Muscle of arm (tissue), 12 donors: ENCODE results near the gene TDRD12. TPM values are rescaled to one million over a fixed set of nuclear protein-coding genes. Genes with fewer than 3 reads are reported as not detected.
"Not testable (repeated sequence)": the region's sequence is repeated elsewhere in the genome, so short reads cannot be mapped to it uniquely, and the experiment has no call there.

Experiments used
- DNase-seq: peaks from one replicate; pipeline ENCODE4 v3.0.0-alpha.2; 2013
- polyA plus RNA-seq, 12 donors: library from polyadenylated mRNA; unstranded; fragments of 120-200 nt; gene quantifications; one replicate each; pipeline ENCODE4 v1.2.1, GENCODE V29; 2013; ENCODE audit not compliant: insufficient read length in 12 of 12

TDRD12 gene
- polyA plus RNA-seq, 12 donors, result 0.09 to 2.3 (median 0.44) TPM; not detected in 2

DNA sequence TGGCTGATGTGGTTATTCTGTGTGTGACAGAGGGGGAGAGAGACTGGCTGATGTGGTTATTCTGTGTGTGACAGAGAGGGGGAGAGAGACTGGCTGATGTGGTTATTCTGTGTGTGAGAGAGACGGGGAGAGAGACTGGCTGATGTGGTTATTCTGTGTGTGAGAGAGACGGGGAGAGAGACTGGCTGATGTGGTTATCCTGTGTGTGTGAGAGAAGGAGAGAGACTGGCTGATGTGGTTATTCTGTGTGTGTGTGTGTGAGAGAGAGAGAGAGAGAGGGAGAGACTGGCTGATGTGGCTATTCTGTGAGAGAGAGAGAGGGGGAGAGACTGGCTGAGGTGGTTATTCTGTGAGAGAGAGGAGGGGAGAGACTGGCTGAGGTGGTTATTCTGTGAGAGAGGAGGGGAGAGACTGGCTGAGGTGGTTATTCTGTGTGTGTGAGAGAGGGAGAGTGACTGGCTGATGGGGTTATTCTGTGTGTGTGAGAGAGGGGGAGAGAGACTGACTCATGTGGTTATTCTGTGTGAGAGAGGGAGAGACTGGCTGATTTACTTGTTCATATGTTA is 27.1 kb downstream of the TDRD12 start:
- not testable (repeated sequence) for DNase-seq

DNA sequence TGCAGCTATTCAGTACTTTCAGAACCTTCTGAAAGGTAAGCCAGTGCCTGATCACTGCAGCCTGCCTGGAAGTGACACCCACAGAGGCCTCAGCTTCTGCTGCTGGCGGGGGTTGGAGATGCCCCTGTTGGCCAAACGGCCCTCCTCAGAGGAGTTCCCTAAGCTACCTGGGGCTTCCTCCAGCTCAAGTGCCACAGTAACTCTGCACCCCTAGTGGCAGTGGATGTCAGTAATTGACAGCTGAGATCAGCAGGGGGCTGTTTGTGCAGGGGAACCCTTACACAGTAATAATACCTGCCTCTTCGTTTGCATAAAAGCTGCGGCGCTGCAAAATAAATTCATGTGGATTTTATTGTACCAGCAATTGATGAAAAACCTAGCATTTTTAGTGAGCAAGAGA is 28.9 kb downstream of the TDRD12 start:
- no peak for DNase-seq

DNA sequence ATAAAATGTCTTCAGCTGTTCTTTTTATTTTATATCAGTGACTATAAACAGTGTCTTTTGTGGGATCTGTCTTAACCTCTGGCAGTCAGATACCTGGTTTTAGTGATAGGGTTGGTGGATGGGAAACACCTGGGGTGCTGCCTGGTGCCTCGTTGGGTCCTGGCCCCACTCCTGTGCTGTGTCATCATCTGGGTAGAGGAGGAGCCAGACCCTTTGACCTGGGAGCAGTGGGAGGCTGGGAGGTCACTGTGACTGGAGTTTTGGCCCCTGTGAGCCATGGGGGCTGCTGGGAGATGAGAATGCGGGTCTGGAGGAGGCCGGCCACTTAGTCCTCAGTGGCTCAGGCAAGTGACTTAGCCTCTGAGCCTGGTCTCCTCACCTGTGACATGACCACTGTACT is 29.4 kb downstream of the TDRD12 start:
- DNase-seq, result no peak

DNA sequence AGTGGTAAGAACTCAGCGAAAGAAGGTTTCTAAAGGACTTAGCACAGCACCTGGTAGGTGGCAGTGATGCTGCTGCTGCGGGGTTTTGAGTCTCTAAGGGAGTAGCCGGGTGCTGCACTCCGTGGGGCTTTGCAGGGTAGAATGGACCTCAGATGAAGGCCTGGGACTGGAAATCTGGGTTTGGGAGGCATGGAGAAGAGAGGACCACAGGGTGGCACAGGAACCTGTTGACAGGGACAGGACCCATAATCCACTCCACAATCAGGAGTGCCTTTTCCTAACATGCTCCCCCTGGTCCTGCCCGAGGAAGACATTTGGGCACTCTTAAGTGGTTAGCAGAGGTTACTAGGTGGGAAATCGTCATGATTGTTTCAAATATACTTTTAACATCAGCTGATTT is 29.8 kb downstream of the TDRD12 start:
- no peak for DNase-seq

DNA sequence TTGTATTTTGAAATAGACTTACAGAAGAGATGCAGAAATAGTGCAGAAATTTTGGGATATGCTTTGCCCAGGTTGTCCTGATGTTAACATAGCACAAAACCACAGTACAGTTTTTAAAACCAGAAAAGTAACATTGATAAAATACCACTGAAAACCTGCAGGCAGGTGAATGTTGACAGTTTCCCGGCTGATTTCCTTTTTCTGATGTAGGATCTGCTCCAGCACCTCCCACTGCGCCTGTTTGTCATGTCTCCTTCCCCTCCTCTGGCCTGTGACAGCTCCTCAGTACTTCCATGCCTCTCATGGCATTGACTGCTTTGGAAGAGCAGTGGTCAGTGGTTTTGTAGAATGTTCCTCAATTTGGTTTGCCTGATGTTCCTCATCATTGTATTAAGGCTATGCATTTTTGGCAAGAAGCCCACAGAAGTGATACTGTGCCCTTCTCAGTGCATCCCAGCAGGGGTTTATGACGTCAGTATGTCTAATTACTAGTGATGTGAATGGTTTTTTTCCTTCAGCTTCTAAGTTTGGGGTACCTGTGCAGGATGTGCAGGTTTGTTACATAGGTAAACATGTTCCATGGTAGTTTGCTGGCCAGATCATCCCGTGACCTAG is 31.0 kb downstream of the TDRD12 start:
- DNase-seq, result no peak

DNA sequence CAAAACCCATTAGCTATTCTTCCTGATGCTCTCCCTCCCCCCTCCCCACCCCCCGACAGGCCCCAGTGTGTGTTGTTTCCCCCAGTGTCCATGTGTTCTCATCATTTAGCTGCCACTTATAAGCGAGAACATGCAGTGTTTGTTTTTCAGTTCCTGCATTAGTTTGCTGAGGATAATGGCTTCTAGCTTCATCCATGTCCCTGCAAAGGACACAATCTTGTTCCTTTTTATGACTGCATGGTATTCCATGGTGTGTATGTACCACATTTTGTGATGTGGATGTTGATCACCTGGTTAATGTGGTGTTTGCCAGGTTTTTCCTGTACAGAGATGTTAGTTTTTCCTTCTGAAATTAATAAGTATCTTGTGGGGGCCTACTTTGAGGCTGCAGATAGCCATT is 31.5 kb downstream of the TDRD12 start:
- DNase-seq, result no peak

DNA sequence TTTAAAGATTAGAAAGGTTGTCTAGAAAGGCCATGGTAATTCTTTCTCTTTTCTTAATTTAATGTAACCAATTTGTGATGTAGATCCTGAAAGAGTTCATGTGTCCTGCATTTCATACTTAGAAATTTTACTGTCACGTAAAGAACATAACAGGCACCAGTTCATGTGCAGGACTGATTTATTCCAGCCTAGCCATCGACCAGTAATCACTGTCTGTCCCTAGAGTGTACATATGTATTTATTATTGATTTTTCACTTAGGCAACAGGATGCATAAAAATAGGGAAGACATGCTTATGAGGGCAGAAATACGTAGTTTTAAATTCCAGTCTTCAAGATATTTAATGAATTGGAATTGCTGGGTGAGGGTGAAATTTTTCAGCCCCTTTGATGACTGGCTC is 37.6 kb downstream of the TDRD12 start:
- no peak for DNase-seq

DNA sequence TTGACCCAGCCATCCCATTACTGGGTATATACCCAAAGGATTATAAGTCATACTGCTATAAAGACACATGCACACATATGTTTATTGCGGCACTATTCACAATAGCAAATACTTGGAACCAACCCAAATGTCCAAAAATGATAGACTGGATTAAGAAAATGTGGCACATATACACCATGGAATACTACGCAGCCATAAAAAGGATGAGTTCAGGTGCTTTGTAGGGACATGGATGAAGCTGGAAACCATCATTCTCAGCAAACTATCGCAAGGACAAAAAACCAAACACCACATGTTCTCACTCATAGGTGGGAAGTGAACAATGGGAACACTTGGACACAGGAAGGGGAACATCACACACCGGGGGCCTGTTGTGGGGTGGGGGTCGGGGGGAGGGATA is 45.8 kb downstream of the TDRD12 start:
- not testable (repeated sequence) for DNase-seq

DNA sequence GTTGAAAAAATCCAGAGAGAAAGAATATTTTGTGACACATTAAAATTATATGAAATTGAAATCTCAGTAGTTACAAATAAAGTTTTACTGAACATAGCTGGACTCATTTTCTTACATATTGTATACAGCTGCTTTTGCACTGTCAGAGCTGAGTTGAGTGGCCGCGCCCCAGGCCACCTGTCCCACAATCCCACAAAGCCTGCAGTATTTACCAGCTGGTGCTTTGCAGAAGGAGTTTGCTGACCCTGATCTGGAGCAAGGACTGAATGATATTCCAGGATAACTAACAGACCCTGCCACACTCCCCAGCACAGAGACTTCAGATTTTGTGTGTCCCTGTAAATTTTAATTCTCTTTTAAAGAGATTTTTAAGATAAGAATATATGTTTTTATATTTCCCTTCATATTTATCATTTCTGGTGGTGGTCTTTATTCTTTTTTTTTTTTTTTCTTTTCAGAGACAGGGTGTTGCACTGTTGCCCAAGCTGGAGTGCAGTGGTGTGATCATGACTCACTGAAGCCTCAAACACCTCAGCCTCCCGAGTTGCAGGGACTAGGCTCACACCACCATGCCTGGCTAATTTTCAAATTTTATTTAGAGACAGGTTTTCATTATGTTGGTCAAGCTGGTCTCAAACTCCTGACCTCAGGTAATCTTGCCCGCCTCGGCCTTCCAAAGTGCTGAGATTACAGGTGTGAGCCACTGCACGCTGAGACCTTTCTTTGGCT is 48.5 kb downstream of the TDRD12 start:
- DNase-seq, result no peak

DNA sequence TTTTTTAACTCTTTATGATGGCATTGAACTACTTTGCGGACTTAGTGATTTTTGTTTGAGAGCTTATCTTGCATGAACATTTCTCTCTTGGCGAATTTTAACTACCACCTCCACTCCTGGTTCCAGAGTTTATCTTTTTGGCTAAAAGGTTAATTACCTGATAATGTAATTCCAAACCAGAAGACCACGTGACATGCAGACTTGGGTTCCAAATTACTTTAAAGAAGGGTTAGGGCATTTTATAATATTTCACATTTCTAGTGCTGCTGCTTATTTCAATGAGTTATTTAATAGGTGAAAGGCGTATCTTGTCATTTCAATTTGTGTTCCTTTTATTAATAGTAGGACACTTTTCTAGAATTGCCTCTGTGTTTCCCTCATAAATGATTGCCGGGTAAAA is 52.0 kb downstream of the TDRD12 start:
- no peak for DNase-seq

DNA sequence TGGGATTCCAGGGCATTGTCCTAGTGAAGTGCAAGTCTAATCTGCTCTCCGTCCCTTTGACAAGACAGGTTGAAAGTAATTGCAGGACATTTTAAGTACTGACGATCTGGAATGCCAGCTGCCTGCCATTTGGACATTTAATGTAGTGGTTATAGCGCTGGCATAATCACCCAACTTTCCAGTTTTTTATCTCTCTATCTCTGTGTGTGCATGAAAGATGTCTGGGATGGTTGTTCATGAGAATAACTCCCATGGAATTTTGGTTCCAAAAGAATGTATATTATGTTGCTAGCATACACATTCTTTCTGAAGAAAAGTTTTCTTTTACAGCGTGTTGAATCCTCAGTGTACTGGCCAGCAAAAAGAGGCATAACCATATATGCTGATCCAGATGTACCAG is 53.6 kb downstream of the TDRD12 start:
- DNase-seq, result no peak

DNA sequence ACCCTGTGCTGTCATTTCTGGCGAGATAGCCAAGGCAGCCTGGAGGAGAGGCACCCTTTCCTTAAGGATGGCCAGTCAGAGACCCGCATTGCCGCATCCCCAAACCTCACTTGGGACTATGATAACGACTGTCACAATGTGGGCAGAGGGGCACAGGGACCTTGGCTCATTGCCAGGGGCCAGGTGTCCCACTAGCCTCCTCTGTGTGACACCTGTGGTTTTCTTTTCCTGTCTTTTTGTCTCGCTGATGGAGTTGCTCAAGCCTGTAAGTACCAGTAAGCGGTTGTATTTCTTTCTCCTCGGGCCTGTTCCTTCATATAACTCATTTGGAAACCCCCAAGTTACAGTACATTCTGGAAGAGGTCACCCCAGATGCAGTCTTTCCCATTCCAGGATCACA is 59.5 kb downstream of the TDRD12 start:
- DNase-seq, result no peak

DNA sequence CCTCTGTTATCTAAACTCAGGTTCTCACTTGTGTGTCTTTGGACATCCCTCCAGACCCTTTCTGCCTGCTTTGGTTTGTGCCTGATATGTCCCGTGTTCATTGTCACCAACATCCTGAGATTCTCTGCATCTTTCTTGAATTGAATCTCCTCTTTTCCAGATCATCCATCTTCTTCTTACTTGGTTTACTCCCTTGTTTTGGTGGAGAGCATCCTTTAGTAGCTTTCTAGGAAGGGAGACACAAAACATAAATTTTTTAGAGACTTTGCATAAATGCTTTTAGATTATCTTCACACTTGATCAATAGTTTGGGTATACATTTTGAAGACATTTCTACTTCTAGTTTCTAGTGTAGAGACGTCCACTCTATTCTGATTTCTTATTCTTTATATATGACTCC is 61.7 kb downstream of the TDRD12 start:
- no peak for DNase-seq

DNA sequence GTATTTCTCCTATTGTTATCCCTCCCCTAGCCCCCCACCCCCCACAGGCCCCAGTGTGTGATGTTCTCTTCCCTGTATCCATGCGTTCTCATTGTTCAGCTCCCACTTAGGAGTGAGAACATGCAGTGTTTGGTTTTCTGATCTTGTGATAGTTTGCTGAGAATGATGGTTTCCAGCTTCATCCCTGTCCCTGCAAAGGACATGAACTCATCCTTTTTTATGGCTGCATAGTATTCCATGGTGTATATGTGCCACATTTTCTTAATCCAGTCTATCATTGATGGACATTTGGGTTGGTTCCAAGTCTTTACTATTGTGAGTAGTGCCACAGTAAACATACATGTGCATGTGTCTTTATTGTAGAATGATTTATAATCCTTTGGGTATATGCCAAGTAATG is 62.5 kb downstream of the TDRD12 start:
- not testable (repeated sequence) for DNase-seq

DNA sequence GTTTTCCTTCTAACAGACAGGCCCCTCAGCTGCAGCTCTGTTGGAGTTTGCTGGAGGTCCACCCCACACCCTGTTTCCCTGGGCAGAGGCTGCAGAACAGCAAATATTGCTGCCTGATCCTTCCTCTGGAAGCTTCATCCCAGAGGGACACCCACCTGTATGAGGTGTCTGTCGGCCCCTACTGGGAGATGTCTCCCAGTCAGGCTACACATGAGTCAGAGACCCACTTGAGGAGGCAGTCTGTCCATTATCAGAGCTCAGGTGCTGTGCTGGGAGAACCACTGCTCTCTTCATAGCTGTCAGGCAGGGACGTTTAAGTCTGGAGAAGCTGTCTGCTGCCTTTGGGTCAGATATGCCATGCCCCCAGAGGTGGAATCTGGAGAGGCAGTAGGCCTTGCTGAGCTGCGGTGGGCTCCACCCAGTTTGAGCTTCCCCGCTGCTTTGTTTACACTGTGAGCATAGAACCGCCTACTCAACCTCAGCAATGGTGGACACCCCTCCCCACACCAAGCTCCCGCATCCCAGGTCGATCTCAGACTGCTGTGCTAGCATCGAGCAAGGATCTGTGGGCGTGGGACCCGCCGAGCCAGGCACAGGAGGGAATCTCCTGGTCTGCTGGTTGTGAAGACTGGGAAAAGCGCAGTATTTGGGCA is 67.7 kb downstream of the TDRD12 start:
- DNase-seq, result not testable (repeated sequence)

DNA sequence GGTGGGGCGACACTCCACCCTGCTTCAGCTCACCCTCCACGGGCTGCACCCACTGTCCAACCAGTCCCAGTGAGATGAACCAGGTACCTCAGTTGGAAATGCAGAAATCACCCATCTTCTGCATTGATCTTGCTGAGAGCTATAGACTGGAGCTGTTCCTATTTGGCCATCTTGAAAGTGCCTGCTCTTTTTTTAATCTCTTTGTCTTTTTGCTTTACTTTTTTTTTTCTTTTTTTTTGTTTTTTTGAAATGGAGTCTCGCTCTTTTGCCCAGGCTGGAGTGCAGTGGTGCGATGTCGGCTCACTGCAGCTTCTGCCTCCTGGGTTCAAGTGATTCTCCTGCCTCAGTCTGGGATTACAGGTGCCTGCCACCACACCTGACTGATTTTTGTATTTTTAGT is 68.3 kb downstream of the TDRD12 start:
- not testable (repeated sequence) for DNase-seq

DNA sequence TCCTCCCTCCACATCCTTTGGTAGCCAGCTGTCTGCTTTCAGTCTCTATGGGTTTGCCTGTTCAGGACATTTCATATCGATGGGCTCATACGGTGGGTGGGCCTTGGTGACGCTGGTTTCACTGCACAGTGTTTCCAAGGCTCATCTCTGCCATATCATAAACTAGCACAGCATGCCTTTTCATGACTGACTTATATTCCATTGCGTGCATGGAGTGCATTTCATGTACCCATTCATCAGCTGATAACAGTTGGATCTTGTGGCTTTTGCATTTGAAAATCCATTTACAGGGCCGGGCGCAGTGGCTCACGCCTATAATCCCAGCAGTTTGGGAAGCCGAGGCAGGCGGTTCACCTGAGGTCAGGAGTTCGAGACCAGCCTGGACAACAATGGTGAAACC is 69.9 kb downstream of the TDRD12 start:
- no peak for DNase-seq

DNA sequence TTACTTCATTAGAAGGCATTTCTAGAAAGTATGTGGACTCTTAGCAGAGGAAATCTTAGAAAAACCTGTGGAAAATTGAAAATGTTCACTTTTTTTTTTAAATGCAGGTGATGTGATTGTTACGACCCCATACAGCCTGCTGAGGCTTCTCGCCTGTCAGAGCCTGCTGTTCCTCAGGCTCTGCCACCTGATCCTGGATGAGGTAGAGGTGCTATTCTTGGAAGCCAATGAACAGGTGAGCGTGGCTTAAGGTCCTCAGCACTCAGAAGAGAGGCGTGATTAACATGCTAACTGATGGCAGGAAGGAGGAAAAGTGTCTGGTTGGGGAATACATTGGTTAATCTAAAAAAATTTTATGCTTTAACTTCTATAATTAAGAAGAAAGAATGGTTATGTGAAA is 78.6 kb downstream of the TDRD12 start:
- no peak for DNase-seq

DNA sequence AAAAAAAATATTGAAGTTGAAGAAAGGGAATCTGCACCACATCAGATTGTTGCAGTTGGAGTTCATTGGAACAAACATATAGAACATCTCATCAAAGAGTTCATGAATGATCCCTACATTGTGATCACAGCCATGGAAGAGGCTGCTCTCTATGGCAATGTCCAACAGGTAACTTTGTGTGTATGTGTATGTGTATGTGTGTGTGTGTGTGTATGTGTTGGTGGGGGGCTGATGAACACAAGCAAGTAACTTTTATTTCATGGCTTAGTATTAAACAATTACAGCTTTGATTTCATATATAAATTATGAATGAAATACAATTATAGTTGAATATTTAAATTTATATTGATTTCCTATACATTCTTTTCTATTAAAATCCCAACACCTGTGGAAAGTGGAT is 80.6 kb downstream of the TDRD12 start:
- DNase-seq, result no peak

DNA sequence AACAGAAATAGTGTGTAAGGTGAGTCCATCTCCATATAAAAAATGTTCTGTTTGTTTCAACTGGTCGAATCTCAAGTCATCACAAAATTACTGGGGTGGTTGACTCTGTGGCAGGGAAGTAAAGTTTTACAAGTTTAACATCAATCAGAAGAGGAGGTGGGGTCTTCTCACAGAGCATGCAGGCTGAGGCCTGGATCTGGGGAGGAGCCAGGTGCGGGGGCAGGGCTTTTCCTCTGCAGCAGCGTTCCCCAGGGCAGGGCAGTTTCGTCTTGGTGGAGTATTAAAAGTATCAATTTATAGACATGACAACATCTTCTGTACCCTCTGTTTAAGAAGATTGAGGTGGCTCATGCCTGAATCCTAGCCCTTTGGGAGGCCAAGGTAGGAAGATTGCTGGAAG is 81.2 kb downstream of the TDRD12 start:
- DNase-seq, result no peak

DNA sequence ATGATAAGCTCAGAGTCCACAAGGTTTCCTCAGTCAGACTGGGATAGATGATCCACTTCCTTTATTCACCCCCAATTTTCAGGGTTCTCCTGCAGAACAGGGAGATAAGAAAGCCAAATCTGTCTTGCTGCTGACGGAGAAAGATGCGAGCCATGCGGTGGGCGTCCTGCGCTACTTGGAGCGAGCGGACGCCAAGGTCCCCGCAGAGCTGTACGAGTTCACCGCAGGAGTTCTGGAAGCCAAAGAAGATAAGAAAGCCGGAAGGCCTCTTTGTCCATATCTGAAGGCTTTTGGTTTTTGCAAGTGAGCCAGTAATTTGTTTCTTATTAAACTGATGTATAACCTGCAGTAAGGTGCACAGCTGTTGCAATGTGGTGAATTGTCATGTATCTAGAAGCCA is 83.3 kb downstream of the TDRD12 start:
- DNase-seq, result no peak

DNA sequence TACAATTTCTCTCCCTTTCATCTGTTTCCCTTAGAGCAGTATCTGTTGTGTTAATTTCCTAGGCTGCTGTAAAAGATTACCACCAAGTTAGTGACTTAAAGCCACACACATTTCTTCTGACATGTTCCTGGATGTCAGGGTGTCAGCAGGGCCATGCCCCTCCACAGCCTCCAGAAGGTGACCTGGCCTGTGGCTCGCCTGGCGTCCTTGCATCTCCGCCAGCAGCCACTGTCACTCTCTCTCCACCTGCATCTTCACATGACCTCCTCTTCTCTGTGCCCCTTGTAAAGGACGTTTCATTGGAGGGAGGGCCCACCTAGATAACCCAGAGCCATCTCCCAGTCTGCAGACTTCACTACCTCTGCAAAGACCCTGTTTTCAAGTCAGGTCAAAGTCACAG is 88.7 kb downstream of the TDRD12 start:
- DNase-seq, result no peak

DNA sequence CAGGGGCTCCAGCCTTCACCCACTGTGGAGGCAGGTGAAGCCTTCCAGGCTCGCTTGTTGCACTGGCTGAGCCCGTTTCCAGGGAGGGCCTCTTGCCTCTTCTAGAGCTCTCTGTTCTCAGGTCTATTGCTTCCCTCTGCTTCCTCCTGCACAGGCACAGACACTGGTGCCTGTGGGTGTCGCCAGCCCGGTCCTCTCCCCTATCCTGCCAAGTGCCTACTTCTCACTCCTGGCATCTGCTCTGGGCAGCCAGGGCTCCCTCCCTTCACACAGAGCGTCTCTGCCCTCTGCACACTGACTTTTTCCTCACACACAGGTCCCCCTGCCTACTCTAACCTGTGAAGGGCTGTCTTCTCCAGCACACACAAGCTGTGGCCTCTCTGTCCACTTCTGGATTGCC is 89.7 kb downstream of the TDRD12 start:
- no peak for DNase-seq
